A549 (cell line): Measurements from ENCODE around the gene INTS4. TPM values are rescaled to one million over a fixed set of nuclear protein-coding genes. Genes with fewer than 3 reads are reported as not detected.

Experiments used
- ATAC-seq, 2 experiments: fragments of 200-7000 bp in 1 of 2; fragments of >200 bp in 1 of 2; cut with Nextera tagmentation in 1 of 2; cut with Tn5 transposase in 1 of 2; 3 replicates each; pipeline versions ENCODE4 v1.8.0 to v1.9.1; 2018 to 2020; ENCODE audit warnings: mild to moderate bottlenecking in 1 of 2, moderate library complexity in 1 of 2
- CTCF ChIA-PET: fragments of 300-600 bp; sonication (Branson Sonifier 250); formaldehyde crosslinking; extraction: SDS; loops from one replicate; lab custom pipeline; 2021; ENCODE audit warnings: antibody characterized with exemption, inconsistent platforms; lab: Yijun Ruan, JAX
- POLR2A ChIA-PET: fragments of 350-600 bp; formaldehyde crosslinking; extraction: SDS; loops from one replicate; lab custom pipeline; 2021; ENCODE audit warnings: antibody characterized with exemption, inconsistent platforms; lab: Yijun Ruan, JAX
- DNase-seq, 2 experiments: peaks; one replicate each; pipeline versions ENCODE4 v3.0.0 to v3.0.0-alpha.2; 2011 to 2016; ENCODE audit warnings: low read depth in 1 of 2, low spot score in 1 of 2
- FAIRE-seq: peaks from 2 replicates; lab custom pipeline; 2011; peaks lifted over from hg19 to GRCh38; lab: Jason Lieb, UNC
- H3K27ac ChIP-seq, 2 experiments: fragments of >200 bp; sonication (Bioruptor Twin); formaldehyde crosslinking; 3 replicates each; pipeline ENCODE4 v1.5.1; 2016 to 2017
- H3K4me1 ChIP-seq: fragments of >200 bp; sonication (Bioruptor Twin); formaldehyde crosslinking; 3 replicates; pipeline ENCODE4 v1.6.1; 2016
- H3K4me2 ChIP-seq: fragments of >200 bp; sonication (Bioruptor Twin); formaldehyde crosslinking; 3 replicates; pipeline ENCODE4 v1.6.1; 2016
- H3K4me3 ChIP-seq: fragments of >200 bp; sonication (Bioruptor Twin); formaldehyde crosslinking; 3 replicates; pipeline ENCODE4 v1.5.1; 2016
- H3K9me3 ChIP-seq: fragments of >200 bp; sonication (Bioruptor Twin); formaldehyde crosslinking; 3 replicates; pipeline ENCODE4 v1.6.1; 2016
- ATOH8 ChIP-seq: fragments of 250-450 bp; sonication (Bioruptor Pico); IDR thresholded peaks from 2 replicates; pipeline ENCODE4 v1.5.0; 2020; ENCODE audit warnings: low read depth, mild to moderate bottlenecking, moderate library complexity
- CHD2 ChIP-seq: fragments of 150-350 bp; IDR thresholded peaks from 2 replicates; pipeline ENCODE4 v1.6.1; 2014; ENCODE audit warnings: low read length; ENCODE audit not compliant: partially characterized antibody
- CHD4 ChIP-seq: fragments of 200-600 bp; sonication (generic); IDR thresholded peaks from 2 replicates; pipeline ENCODE4 v1.6.1; 2016; ENCODE audit warnings: antibody characterized with exemption, mild to moderate bottlenecking, borderline replicate concordance
- EHF ChIP-seq: fragments of 250-450 bp; sonication (Bioruptor Pico); IDR thresholded peaks from 2 replicates; pipeline ENCODE4 v1.5.0; 2020; ENCODE audit warnings: mild to moderate bottlenecking
- FOSL2 ChIP-seq, 2 experiments: fragments of 450-650 bp in 1 of 2; fragments of >200 bp in 1 of 2; sonication (Bioruptor Twin) in 1 of 2; formaldehyde crosslinking; IDR thresholded peaks; 2 replicates each; pipeline versions ENCODE4 v1.5.0 to v1.6.1; 2016 to 2020; ENCODE audit warnings: mild to moderate bottlenecking in 1 of 2, moderate library complexity in 1 of 2
- GATA3 ChIP-seq: IDR thresholded peaks from 2 replicates; pipeline ENCODE4 v1.6.1; 2012; ENCODE audit warnings: borderline replicate concordance
- HEYL ChIP-seq: fragments of 250-450 bp; sonication (Bioruptor Pico); IDR thresholded peaks from 2 replicates; pipeline ENCODE4 v1.8.0; 2021; ENCODE audit warnings: mild to moderate bottlenecking, moderate library complexity
- HOXB5 ChIP-seq: fragments of 250-450 bp; sonication (Bioruptor Pico); IDR thresholded peaks from 2 replicates; pipeline ENCODE4 v1.5.0; 2020; ENCODE audit warnings: mild to moderate bottlenecking, moderate library complexity
- JUN ChIP-seq, 2 experiments: fragments of >200 bp; sonication (Bioruptor Twin); formaldehyde crosslinking; IDR thresholded peaks; 2 replicates in 1 of 2; 3 replicates in 1 of 2; pipeline ENCODE4 v1.6.1; 2016 to 2017
- MAFK ChIP-seq: fragments of 450-650 bp; IDR thresholded peaks from 2 replicates; pipeline ENCODE4 v1.6.1; 2014; ENCODE audit not compliant: partially characterized antibody
- PBX3 ChIP-seq: IDR thresholded peaks from 2 replicates; pipeline ENCODE4 v1.6.1; 2012
- RNF2 ChIP-seq: fragments of 200-600 bp; sonication (generic); IDR thresholded peaks from 2 replicates; pipeline ENCODE4 v1.6.1; 2016; ENCODE audit warnings: low read depth, mild to moderate bottlenecking, antibody characterized with exemption, moderate library complexity, borderline replicate concordance
- SREBF2 ChIP-seq: fragments of 450-650 bp; IDR thresholded peaks from 2 replicates; pipeline ENCODE4 v1.6.1; 2014; ENCODE audit warnings: mild to moderate bottlenecking, moderate library complexity
- TFCP2L1 ChIP-seq: fragments of 250-450 bp; sonication (Bioruptor Pico); IDR thresholded peaks from 2 replicates; pipeline ENCODE4 v1.5.0; 2021; ENCODE audit warnings: mild to moderate bottlenecking
- USF2 ChIP-seq: fragments of 450-650 bp; IDR thresholded peaks from 2 replicates; pipeline ENCODE4 v1.6.1; 2014; ENCODE audit warnings: antibody characterized with exemption
- WGBS: methylation state at CpG from one replicate; pipeline ENCODE4 v1.1.6; 2017; ENCODE audit errors: missing lambda C conversion rate; 5-methylcytosine and 5-hydroxymethylcytosine counted together
- polyA plus RNA-seq, 4 experiments: library from polyadenylated mRNA; depleted of rRNA in 3 of 4; stranded (reverse); fragments of >200 nt; fragmentation: RNase III in 1 of 4; extraction: RNeasy Plus Mini Kit Qiagen cat#74134 plus additional on column Dnase treatment in 1 of 4; gene quantifications; 2 replicates in 3 of 4; 3 replicates in 1 of 4; pipeline ENCODE4 v1.2.3, GENCODE V29; 2011 to 2017
- small RNA-seq, 6 experiments: library from RNA; depleted of rRNA; stranded (forward); fragments of <200 nt; gene quantifications; one replicate each; pipeline ENCODE3, GENCODE V24; 2012

The INTS4 gene
- polyA plus RNA-seq, 2 of the 4 experiments (the other 2 are of a cell fraction) = 22.0 to 35.3 TPM

- FAIRE-seq (no peak), DNase-seq (no peak), ATAC-seq (no peak)
- Histone ChIP-seq H3K4me2 (no peak overlapping the region), H3K4me1 (no peaks in the 10 kb centered on the region), H3K4me3 (no peak overlapping the region), H3K9me3 (peaks cover 7% of the 10 kb centered on the region; the same call in 2 of the 3 replicates), H3K27ac (no peak overlapping the region)
- CTCF ChIA-PET = no interaction called here
- POLR2A ChIA-PET = no interaction called here
- no peak for TF ChIP-seq CHD4
- TF ChIP-seq USF2 = no peak
- TF ChIP-seq SREBF2 = no peak
- TF ChIP-seq CHD2 = no peak
- TF ChIP-seq PBX3 = no peak
- no peak for TF ChIP-seq TFCP2L1 (CRISPR knock-in tag)
- no peak for TF ChIP-seq HEYL (CRISPR knock-in tag)
- no peak for TF ChIP-seq EHF
- no peak for TF ChIP-seq JUN (IDR thresholded peaks at IDR 0.05)
- WGBS = 85% methylated on average over 4 of the region's 4 CpGs
These were observed 161.2 kb downstream of the INTS4 start for GRCh38 chr11:77833302-77833701.

- ATAC-seq (no peak), DNase-seq (no peak), FAIRE-seq (no peak)
- 65% methylated on average over 2 of the region's 2 CpGs for WGBS
- TF ChIP-seq RNF2 = no peak
- no peak for TF ChIP-seq FOSL2 (IDR thresholded peaks at IDR 0.05)
- no peak for TF ChIP-seq FOSL2 (CRISPR knock-in tag; IDR thresholded peaks at IDR 0.05)
- TF ChIP-seq MAFK = no peak
- TF ChIP-seq EHF = no peak
- no peak for TF ChIP-seq PBX3
- no peak for TF ChIP-seq USF2
- TF ChIP-seq HOXB5 (CRISPR knock-in tag) = no peak
- TF ChIP-seq GATA3 = no peak
- TF ChIP-seq ATOH8 (CRISPR knock-in tag) = no peak
- ChIA-PET CTCF (no interaction called here), POLR2A (no interaction called here)
- H3K4me3 ChIP-seq = no peak overlapping the region
- H3K9me3 ChIP-seq = peaks cover 7% of the 10 kb centered on the region; the same call in 2 of the 3 replicates
- H3K4me2 ChIP-seq = no peak overlapping the region
- H3K4me1 ChIP-seq = no peaks in the 10 kb centered on the region
- no peak overlapping the region for H3K27ac ChIP-seq
These were observed 165.5 kb downstream of the INTS4 start for GRCh38 chr11:77828926-77829325.

Small RNAs within 50 kb of the gene (small RNA-seq; reads per million reads assigned to genes)
- gene AP002812.4 = 0 reads per million in 6 experiments

Other genes starting within 250 kb of the INTS4 start
- 29.6 TPM in 2 replicates for gene RSF1, start 173.9 kb downstream of the INTS4 start, polyA plus RNA-seq (2011; rRNA removed)
- 15.4 to 18.8 TPM (median 17.6 TPM) in 3 replicates for gene RSF1, start 173.9 kb downstream of the INTS4 start, polyA plus RNA-seq (2017; fragmentation: RNase III; extraction: RNeasy Plus Mini Kit Qiagen cat#74134 plus additional on column Dnase treatment)
- gene AAMDC, start 173.5 kb downstream of the INTS4 start, polyA plus RNA-seq (2011; rRNA removed) = 17.7 and 25.4 TPM in 2 replicates
- gene AAMDC, start 173.5 kb downstream of the INTS4 start, polyA plus RNA-seq (2017; fragmentation: RNase III; extraction: RNeasy Plus Mini Kit Qiagen cat#74134 plus additional on column Dnase treatment) = 31.3 to 41.8 TPM (median 36.5 TPM) in 3 replicates
- gene KCTD14, start 28.6 kb upstream of the INTS4 start, polyA plus RNA-seq (2011; rRNA removed) = 3.2 and 3.6 TPM in 2 replicates
- 2.4 to 2.7 TPM (median 2.6 TPM) in 3 replicates for gene KCTD14, start 28.6 kb upstream of the INTS4 start, polyA plus RNA-seq (2017; fragmentation: RNase III; extraction: RNeasy Plus Mini Kit Qiagen cat#74134 plus additional on column Dnase treatment)
- not detected in 2 replicates for gene THRSP, start 69.2 kb upstream of the INTS4 start, polyA plus RNA-seq (2011; rRNA removed)
- gene THRSP, start 69.2 kb upstream of the INTS4 start, polyA plus RNA-seq (2017; fragmentation: RNase III; extraction: RNeasy Plus Mini Kit Qiagen cat#74134 plus additional on column Dnase treatment) = not detected in 3 replicates
- gene NDUFC2, start 85.2 kb upstream of the INTS4 start, polyA plus RNA-seq (2011; rRNA removed) = 138 and 148 TPM in 2 replicates
- 241 to 277 TPM (median 248 TPM) in 3 replicates for gene NDUFC2, start 85.2 kb upstream of the INTS4 start, polyA plus RNA-seq (2017; fragmentation: RNase III; extraction: RNeasy Plus Mini Kit Qiagen cat#74134 plus additional on column Dnase treatment)
- gene ALG8, start 145.0 kb upstream of the INTS4 start, polyA plus RNA-seq (2011; rRNA removed) = 141 and 159 TPM in 2 replicates
- 59.0 to 60.8 TPM (median 60.2 TPM) in 3 replicates for gene ALG8, start 145.0 kb upstream of the INTS4 start, polyA plus RNA-seq (2017; fragmentation: RNase III; extraction: RNeasy Plus Mini Kit Qiagen cat#74134 plus additional on column Dnase treatment)
- 7.2 and 8.2 TPM in 2 replicates for gene KCTD21, start 194.0 kb upstream of the INTS4 start, polyA plus RNA-seq (2011; rRNA removed)
- gene KCTD21, start 194.0 kb upstream of the INTS4 start, polyA plus RNA-seq (2017; fragmentation: RNase III; extraction: RNeasy Plus Mini Kit Qiagen cat#74134 plus additional on column Dnase treatment) = 5.9 to 6.4 TPM (median 5.9 TPM) in 3 replicates
- gene USP35, start 194.3 kb upstream of the INTS4 start, polyA plus RNA-seq (2011; rRNA removed) = 3.8 and 4.4 TPM in 2 replicates
- gene USP35, start 194.3 kb upstream of the INTS4 start, polyA plus RNA-seq (2017; fragmentation: RNase III; extraction: RNeasy Plus Mini Kit Qiagen cat#74134 plus additional on column Dnase treatment) = 5.5 to 6.4 TPM (median 5.8 TPM) in 3 replicates